Endothelial cell of umbilical vein (primary cell): ENCODE data around the gene KIDINS220.

Experiments
- CTCF ChIP-seq, 2 donors: IDR thresholded peaks; 1 replicate in 1 of 2; 2 replicates in 1 of 2; pipeline ENCODE4 v1.5.1; 2011; ENCODE audit warnings: low read length in 2 of 2, mild to moderate bottlenecking in 2 of 2, moderate library complexity in 2 of 2, control low read depth in 1 of 2, inconsistent platforms in 1 of 2, low read depth in 1 of 2; ENCODE audit not compliant: insufficient read depth in 1 of 2; ENCODE audit errors: extremely low read depth in 1 of 2
- EZH2 ChIP-seq: IDR thresholded peaks from 2 replicates; pipeline ENCODE4 v1.6.1; 2012; ENCODE audit warnings: borderline replicate concordance, low read depth, mild to moderate bottlenecking, moderate library complexity, low read length, inconsistent platforms; ENCODE audit not compliant: severe bottlenecking
- JUN ChIP-seq: IDR thresholded peaks from 2 replicates; pipeline ENCODE4 v1.6.1; 2011; ENCODE audit warnings: borderline replicate concordance, low read depth; ENCODE audit not compliant: insufficient read length, insufficient read depth
- MAX ChIP-seq: IDR thresholded peaks from 2 replicates; pipeline ENCODE4 v1.6.1; 2011; ENCODE audit not compliant: insufficient read depth, insufficient read length
- POLR2A ChIP-seq: IDR thresholded peaks from 2 replicates; pipeline ENCODE4 v1.6.1; 2012; ENCODE audit warnings: low read depth, mild to moderate bottlenecking, control low read depth, low read length
- POLR2AphosphoS5 ChIP-seq: IDR thresholded peaks from 2 replicates; pipeline ENCODE4 v1.6.1; 2012; ENCODE audit warnings: low read depth, mild to moderate bottlenecking, control low read depth, low read length, moderate library complexity; ENCODE audit not compliant: insufficient read depth

GRCh38 chr2:8800218-8800617 lies 37.2 kb downstream of the KIDINS220 start:
- TF ChIP-seq CTCF (IDR thresholded peaks at IDR 0.05; ENCODE audit: extremely low read depth in 1 of 2, insufficient read depth in 1 of 2, low read depth in 1 of 2, low read length in 2 of 2) = no peak
- no peak for TF ChIP-seq POLR2AphosphoS5
- no peak for TF ChIP-seq POLR2A
- TF ChIP-seq EZH2 = no peak
- TF ChIP-seq MAX = no peak
- TF ChIP-seq JUN = no peak
